GM12891 (cell line): ENCODE data around the gene SLC25A15. TPM values are rescaled to one million over a fixed set of nuclear protein-coding genes. Genes with fewer than 3 reads are reported as not detected.

Source experiments
- DNase-seq: peaks from one replicate; pipeline ENCODE4 v3.0.0; 2011; ENCODE audit warnings: low spot score; ENCODE audit not compliant: insufficient read length
- FAIRE-seq: peaks from 2 replicates; lab custom pipeline; 2011; peaks lifted over from hg19 to GRCh38; lab: Jason Lieb, UNC
- PAX5 ChIP-seq: IDR thresholded peaks from 2 replicates; pipeline ENCODE4 v1.6.1; 2011; ENCODE audit warnings: low read length, moderate library complexity, mild to moderate bottlenecking; ENCODE audit not compliant: insufficient read depth, severe bottlenecking
- POLR2A ChIP-seq: IDR thresholded peaks from 2 replicates; pipeline ENCODE4 v1.6.1; 2011; ENCODE audit warnings: low read depth, low read length, control low read depth
- POLR2AphosphoS5 ChIP-seq: IDR thresholded peaks from 2 replicates; pipeline ENCODE4 v1.6.1; 2011; ENCODE audit warnings: low read depth, low read length, control low read depth
- POU2F2 ChIP-seq: IDR thresholded peaks from 2 replicates; pipeline ENCODE4 v1.6.1; 2011; ENCODE audit warnings: low read depth, mild to moderate bottlenecking, control low read depth, low read length, moderate library complexity
- SPI1 ChIP-seq: IDR thresholded peaks from 2 replicates; pipeline ENCODE4 v1.6.1; 2011; ENCODE audit warnings: low read depth, low read length, control low read depth
- TAF1 ChIP-seq: IDR thresholded peaks from 2 replicates; pipeline ENCODE4 v1.6.1; 2011; ENCODE audit warnings: low read depth, low read length, control low read depth
- polyA plus RNA-seq: library from polyadenylated mRNA; unstranded; fragments of >200 nt; gene quantifications from one replicate; pipeline ENCODE4 v1.2.1, GENCODE V29; 2012; ENCODE audit warnings: low read depth, missing spikeins, inconsistent platforms; ENCODE audit not compliant: missing spikeins

Gene SLC25A15
- polyA plus RNA-seq: 7.5 TPM

DNA sequence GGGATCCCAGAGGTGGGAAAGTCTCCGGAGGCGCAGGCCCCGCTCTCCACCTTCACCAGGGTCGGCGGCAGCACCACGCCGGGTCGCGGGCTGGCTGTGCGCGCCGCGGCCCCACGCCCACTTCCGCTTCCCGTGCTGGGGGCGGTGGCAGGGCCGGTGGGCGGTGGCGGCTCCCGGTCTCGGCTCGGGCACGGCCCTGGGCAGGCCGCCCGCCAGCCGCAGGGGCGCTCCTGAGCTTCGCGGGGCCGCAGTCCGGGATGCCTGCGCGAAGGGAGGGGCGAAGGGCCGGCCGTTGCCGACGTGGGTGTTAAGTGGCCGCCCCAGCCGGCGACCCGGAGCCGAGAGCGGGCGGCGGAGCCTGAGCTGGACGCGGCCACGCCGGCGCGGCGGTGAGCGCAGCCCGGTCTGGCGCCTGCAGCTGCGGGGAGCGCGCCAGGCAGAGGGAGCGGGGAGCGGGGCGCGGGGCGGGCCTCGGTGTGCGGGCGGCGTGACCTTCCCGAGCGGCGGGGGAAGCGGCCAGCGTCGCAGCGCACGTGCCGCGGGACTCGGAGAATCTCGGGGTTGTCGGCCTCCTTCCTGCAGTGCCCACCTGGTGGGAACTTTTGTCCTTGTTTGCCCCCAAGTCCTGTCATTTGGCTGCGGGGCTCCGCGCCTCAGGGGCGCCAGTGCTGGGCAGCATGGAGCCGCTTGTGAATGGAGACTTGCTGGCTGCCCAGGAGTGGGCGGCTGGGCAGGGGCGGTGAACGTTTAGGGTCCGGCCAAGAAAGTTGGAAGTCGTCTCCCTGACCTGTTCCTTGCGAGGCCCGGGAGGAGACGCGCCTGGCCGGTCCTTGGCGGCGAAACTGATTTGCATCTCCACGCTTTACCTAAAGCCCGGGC, at the start of gene SLC25A15:
Gene SLC25A15, plus strand, starts transcription at position 337 of the 879 bp plus-strand sequence. CDS start 3,616 bp downstream, outside the sequence.
- FAIRE-seq (peak; percentile 90), DNase-seq (peak; percentile 72)
- TF ChIP-seq PAX5: peak; percentile 66
- no peak for TF ChIP-seq TAF1
- peak; percentile 70 for TF ChIP-seq SPI1
- TF ChIP-seq POLR2AphosphoS5: no peak
- TF ChIP-seq POU2F2: no peak
- peak; percentile 30; the same call in 1 of the 2 replicates for TF ChIP-seq POLR2A

DNA sequence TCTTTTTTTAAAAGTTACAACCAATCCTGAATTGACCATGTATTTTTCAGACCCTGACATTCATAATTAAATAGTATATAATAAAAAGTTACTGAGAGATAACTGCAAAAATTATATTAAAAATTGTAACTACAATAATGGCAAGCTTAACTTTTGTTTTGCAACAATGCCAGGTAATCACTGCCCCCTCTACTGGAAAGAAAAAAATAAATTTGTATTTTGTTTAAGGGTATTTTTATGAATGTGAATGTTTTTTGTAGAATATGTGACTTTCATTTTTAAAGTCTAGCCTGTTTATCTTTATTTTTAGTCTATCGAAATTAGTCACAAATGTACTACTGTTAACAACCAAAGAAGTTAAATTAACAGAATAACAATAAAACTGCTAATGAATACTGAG, 40.1 kb upstream of the SLC25A15 start:
- no peak for TF ChIP-seq POLR2AphosphoS5
- TF ChIP-seq POLR2A: no peak
- no peak for TF ChIP-seq PAX5
- no peak for TF ChIP-seq SPI1
- no peak for TF ChIP-seq POU2F2
- FAIRE-seq (no peak), DNase-seq (no peak)

DNA sequence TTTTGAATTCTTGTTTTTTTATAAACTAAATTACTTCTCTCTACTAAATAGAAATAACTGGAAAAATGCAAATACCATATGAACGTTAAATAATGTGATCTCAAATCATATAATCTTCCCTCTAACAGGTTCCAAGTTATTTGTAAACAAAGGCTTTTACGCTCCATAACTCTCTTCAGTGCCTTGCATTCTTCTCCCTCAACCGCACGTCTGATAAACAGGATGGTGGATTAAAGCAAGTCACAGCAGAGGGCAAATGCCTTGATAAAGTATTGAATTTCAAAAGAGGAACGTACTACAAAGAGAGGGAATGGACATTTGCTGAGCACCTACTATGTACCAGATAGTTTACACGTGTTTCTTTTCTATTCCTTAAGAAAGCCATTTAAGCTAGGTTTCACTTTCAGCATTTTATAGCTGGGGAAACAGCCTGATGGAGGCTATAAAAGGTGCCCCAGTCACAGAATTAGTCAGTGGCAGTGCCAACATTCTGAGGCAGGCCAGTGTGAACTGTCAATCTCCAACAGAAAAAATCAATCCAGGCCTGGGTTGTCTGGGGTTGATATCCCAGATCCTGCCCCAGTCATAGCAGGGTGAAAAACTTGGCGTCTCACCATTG, 34.2 kb upstream of the SLC25A15 start:
- DNase-seq (no peak), FAIRE-seq (peak; percentile 80)
- TF ChIP-seq POLR2AphosphoS5 (no peak), TAF1 (no peak), PAX5 (no peak), POLR2A (no peak), POU2F2 (no peak), SPI1 (no peak)

- DNase-seq (no peak), FAIRE-seq (peak; percentile 77)
- TF ChIP-seq PAX5 (no peak), TAF1 (no peak), POLR2A (no peak), SPI1 (no peak), POU2F2 (no peak), POLR2AphosphoS5 (no peak)
These were observed 33.4 kb upstream of the SLC25A15 start for GRCh38 chr13:40756042-40756441.

- FAIRE-seq (no peak), DNase-seq (no peak)
- no peak for TF ChIP-seq SPI1
- TF ChIP-seq POU2F2: no peak
- TF ChIP-seq TAF1: no peak
- no peak for TF ChIP-seq POLR2A
- TF ChIP-seq PAX5: no peak
- no peak for TF ChIP-seq POLR2AphosphoS5
These were observed 30.6 kb upstream of the SLC25A15 start for GRCh38 chr13:40758811-40759210.

GRCh38 chr13:40762849-40763248, 26.6 kb upstream of the SLC25A15 start:
- no peak for TF ChIP-seq TAF1
- TF ChIP-seq POLR2A: no peak
- no peak for FAIRE-seq
- no peak for DNase-seq

GRCh38 chr13:40764587-40765403, 24.6 kb upstream of the SLC25A15 start:
- no peak for TF ChIP-seq POLR2A
- no peak for TF ChIP-seq TAF1
- TF ChIP-seq POLR2AphosphoS5: no peak
- no peak for TF ChIP-seq PAX5
- TF ChIP-seq POU2F2: no peak
- no peak for TF ChIP-seq SPI1
- FAIRE-seq: peak; percentile 86
- DNase-seq: no peak

GRCh38 chr13:40765602-40766001, 23.8 kb upstream of the SLC25A15 start:
- DNase-seq (no peak), FAIRE-seq (no peak)

GRCh38 chr13:40769970-40770369, 19.4 kb upstream of the SLC25A15 start:
- TF ChIP-seq POU2F2: no peak
- TF ChIP-seq SPI1: no peak
- no peak for TF ChIP-seq PAX5
- TF ChIP-seq POLR2AphosphoS5: no peak
- TF ChIP-seq POLR2A: no peak
- no peak for TF ChIP-seq TAF1
- DNase-seq (no peak), FAIRE-seq (peak; percentile 76)

More at GRCh38 chr13:40765602-40766001, 23.8 kb upstream of the SLC25A15 start:
- TF ChIP-seq TAF1: no peak
- TF ChIP-seq SPI1: no peak
- no peak for TF ChIP-seq PAX5
- TF ChIP-seq POLR2A: no peak
- no peak for TF ChIP-seq POU2F2
- TF ChIP-seq POLR2AphosphoS5: no peak
